Activated CD4-positive, alpha-beta T cell treated with anti-CD3 and anti-CD28 coated beads, Interleukin-2, Interleukin-4, amounts not matched to agents 100 ng/mL and 50 ng/mL, durations not matched to agents 16 hours and 8 hours (primary cell): Measurements from ENCODE around the gene NMNAT3.
A peak's percentile ranks its signal among the peaks of the same experiment; 100 is the strongest.
"Not testable (repeated sequence)": the region's sequence is repeated elsewhere in the genome, so short reads cannot be mapped to it uniquely, and the experiment has no call there.

ENCODE experiments used
- DNase-seq: peaks from one replicate; pipeline ENCODE4 v3.0.0-alpha.2; 2020; ENCODE audit warnings: low spot score

NMNAT3 gene

GRCh38 chr3:139636511-139636910 lies 41.3 kb downstream of the NMNAT3 start:
- DNase-seq, result no peak

GRCh38 chr3:139634111-139634635 lies 43.6 kb downstream of the NMNAT3 start:
- DNase-seq, result no peak

- no peak for DNase-seq
These were observed 44.3 kb downstream of the NMNAT3 start for GRCh38 chr3:139633511-139633910.

DNA sequence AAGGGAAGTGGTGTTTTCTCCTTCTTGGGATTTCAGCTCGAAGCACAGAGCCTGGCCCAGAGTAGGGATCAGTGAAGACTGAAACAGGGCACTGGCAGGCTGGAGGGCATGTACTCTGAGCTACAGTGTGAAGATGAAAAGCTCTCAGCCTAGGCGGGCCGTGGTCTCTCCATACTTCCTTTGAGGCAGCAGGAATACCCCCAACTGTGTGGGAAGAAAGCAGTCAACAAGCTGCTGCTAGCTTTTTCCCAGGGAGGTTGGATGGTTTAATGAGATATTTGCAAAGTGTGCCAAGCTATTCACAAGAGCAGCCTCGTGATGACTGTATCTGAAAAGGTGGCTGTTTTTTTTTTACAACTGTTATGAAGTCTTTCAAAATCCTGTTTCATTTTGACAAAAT lies 47.2 kb downstream of the NMNAT3 start:
- no peak for DNase-seq

DNA sequence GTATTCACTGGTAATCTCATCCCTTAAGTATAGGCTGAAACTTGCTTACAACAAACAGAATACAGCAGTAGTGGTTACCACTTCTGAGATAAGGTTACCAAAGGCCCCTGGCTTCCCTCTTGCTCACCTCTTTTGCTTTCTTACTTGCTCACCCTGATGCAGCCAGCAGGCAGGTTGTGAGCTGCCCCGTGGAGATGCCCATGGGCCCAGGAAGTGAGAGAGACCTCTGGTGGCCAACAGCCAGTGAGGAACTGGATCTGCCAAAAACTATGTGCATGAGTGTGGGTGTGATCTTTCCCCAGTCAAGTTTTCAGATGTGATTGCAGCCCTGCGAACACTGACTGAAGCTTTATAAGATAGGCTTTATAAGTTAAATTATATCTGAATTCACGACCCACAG lies 48.7 kb downstream of the NMNAT3 start:
- peak; percentile 40 for DNase-seq

DNA sequence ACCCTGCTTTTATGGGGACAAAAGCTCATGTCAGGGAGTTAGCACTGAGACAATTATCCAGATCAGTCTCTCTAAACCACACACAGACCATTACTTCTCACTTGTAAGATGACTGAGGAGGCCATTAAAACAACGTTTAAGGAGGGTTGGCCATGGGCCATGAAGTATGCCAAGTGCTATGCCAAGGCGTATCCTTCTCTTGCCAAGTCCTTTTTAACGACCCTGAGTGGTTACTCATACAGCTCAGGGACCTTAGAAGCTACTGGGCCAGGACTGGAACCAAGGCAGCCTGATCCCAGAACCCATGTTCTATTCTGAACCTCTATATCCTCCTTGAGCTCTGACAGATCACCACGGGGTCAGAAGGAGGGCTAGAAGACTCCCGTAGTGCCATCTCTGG lies 50.0 kb downstream of the NMNAT3 start:
- DNase-seq, result no peak

DNA sequence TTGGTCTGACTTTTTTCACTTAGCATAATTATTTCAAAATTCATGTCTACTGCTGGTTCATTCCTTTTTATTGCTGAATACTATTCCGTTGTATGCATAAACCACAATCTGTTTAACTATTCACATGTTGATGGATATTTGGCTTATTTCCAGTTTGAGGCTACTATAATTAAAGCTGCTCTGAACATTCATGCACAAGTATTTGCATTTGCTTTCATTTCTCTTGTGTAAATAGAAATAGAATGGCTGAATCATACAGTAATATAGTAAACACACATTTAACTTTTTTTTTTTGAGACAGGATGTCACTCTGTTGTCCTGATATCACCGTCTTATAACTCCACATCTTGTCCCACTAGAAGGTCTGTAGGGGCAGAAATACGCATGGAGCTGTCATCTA lies 57.3 kb downstream of the NMNAT3 start:
- no peak for DNase-seq

DNA sequence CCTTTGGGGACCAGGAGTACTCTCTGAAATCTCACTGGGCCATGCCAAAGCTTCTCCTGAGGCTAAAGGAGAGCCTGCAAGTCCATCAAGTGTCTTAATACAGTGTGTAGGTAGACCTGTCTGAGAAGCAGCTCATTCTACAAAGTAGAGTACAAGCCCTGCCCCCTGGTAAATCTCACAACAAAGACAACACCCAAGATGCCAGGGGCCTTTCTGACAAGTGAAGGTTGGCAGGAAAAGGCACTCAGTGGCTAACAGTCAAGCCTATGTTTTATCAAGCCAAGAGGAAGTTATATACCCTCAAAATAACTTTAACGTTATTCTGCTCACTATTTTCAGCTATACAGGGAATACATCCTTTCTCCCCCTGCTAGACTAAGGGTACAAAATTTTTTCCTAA lies 58.3 kb downstream of the NMNAT3 start:
- DNase-seq, result no peak

DNA sequence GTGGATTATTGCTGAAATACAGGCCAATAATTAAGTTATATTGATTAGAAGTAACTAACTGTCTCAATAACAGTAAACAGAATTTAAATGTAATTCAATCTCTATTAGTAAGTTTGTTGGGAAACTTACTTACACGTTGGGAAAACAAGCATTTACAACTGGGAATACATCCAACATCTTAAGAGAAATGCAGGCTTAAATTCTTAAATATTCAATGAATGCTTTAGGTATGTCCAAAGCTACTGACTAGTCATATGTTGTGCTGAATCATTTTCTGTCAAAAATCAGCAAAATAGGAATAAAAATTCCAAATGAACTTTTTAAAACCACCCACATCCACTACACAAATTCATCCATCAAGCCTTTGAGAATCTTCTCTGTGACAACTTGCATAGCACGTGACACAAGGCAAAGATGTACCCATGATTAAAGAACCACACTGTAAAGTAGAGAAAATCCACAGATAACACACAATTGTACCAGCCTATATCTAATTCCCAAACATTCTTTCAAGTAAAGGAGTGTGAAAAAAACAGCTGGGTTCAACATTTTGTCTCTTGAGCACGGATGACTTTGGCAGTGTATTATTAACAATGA lies 60.0 kb downstream of the NMNAT3 start:
- DNase-seq, result no peak

GRCh38 chr3:139611528-139611927 lies 66.2 kb downstream of the NMNAT3 start:
- DNase-seq, result no peak

DNA sequence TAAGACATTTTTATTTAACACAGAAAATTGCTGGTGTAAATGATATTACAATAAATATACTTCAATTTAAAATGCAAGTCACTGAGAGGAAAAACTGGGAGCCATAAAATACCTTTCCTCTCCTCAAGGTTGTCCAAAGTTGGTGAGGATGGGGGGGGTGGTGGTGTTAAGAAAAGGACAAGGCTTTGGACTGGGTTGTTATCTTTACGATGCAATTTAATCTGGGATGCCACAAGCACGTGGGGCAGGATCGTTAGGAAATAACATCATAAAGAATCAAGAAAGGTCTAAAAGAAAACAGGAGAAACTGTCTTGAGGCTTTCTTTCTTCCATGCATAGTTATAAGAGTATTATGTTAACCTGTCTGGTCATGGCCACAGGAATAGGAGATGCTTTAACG lies 66.9 kb downstream of the NMNAT3 start:
- DNase-seq, result no peak

DNA sequence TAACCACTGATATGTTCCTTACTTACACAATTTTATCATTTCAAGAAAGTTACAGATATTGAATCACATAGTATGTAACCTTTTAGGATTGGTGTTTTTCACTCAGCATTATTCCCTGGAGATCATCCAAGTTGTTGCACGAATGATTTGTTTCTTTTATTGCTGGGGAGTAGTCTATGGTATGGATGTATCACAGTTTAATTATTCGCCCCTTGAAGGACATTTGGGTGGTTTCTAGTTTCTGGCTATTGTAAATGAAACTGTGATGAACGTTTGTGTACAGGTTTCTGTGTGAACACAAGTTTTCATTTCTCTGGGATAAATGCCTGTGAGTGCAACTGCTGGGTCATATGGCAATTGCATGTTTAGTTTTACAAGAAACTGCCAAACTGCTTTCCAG lies 68.8 kb downstream of the NMNAT3 start:
- no peak for DNase-seq

GRCh38 chr3:139608108-139608380 lies 69.7 kb downstream of the NMNAT3 start:
- DNase-seq, result no peak

GRCh38 chr3:139607257-139608107 lies 70.3 kb downstream of the NMNAT3 start:
- DNase-seq, result no peak

DNA sequence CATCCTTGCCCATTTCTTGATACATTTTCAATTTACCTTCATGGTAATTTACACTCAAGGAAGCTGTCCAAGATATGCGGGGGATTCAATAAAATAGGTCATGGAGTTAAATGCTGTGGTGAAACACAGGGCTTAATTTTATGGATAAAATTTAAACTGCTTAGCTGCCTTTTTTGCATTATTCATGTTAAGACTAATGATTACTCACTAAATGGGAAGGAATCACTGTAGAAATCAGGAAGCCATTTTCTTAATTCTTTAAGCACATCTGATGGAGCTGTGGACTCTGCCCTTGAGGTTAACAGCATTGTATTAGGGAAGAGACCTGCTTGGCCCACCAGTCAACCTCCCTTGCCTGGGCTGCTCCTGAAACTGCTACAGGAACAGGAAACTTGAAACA lies 75.8 kb downstream of the NMNAT3 start:
- DNase-seq, result no peak

- DNase-seq, result no peak
These were observed 76.4 kb downstream of the NMNAT3 start for GRCh38 chr3:139601191-139601961.

GRCh38 chr3:139597947-139598346 lies 79.8 kb downstream of the NMNAT3 start:
- no peak for DNase-seq

DNA sequence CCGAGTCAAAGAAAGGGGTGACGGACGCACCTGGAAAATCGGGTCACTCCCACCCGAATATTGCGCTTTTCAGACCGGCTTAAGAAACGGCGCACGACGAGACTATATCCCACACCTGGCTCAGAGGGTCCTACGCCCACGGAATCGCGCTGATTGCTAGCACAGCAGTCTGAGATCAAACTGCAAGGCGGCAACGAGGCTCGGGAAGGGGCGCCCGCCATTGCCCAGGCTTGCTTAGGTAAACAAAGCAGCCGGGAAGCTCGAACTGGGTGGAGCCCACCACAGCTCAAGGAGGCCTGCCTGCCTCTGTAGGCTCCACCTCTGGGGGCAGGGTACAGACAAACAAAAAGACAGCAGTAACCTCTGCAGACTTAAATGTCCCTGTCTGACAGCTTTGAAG lies 86.6 kb downstream of the NMNAT3 start:
- not testable (repeated sequence) for DNase-seq

DNA sequence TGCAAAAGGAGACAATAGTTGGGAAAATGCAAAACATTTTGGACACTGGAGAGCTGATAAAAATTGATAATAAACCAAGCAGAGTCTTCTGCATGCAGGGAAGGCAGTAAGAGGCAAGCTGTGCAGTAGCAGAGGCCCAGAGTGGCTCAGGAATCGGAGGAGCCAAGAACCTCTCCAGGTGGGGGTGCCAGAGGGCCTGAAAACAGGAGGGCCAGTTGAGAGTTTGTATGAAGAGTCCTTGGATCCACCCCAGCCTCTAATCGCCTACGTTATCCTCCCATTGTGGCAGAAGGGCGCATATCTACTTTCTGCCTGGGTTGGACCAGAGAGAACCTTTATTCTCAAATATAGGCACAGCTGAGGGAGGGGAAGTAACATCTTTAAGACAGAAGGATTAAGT lies 89.3 kb downstream of the NMNAT3 start:
- DNase-seq, result no peak

GRCh38 chr3:139587797-139588196 lies 90.0 kb downstream of the NMNAT3 start:
- no peak for DNase-seq

DNA sequence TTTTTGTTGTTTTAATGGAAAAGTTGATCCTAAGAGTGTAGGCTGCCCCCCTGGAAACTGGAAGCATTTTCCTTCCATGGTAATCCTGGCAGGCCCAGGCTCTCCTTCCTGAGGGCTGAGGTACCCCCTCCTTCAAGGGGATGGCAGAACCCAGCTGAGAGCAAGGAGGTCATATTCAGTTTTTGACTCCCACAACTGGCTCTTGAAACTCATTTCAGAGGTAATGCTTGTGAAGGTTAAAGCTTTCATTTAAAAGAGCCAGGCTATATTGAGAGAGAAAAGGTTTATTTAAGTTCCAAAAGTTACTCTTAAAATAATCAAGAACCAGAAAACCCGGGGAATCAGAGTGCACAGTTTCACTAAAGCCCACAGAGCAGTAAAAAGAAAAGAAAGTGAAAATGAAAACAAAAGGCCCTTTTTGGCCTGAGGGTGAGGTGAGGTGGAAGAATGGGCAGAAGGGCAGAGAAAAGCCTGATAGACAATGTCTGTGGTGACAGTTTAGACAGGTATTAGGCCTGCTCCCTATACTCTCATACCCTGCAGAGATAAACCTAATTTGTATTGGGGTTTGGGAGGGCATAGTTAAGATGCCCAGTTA lies 91.3 kb downstream of the NMNAT3 start:
- DNase-seq, result no peak

DNA sequence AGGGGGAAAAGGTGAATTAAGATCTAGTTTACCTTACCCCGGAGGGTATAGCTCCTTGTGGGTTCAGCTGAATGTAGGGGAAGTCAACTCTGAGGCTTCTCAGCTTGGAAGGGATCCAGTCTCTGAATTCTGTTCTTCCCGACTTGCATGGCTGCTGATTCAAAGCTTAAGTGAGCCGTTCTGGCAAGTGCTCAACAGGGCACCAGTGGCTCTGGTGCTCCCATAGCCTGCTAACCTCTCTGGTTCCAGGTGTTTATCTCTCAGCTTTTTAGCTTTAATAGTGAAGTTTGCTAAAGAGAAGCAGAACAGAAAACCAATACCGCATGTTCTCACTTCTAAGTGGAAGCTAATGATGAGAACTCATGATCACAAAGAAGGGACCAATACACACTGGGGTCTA lies 92.0 kb downstream of the NMNAT3 start:
- DNase-seq, result no peak

DNA sequence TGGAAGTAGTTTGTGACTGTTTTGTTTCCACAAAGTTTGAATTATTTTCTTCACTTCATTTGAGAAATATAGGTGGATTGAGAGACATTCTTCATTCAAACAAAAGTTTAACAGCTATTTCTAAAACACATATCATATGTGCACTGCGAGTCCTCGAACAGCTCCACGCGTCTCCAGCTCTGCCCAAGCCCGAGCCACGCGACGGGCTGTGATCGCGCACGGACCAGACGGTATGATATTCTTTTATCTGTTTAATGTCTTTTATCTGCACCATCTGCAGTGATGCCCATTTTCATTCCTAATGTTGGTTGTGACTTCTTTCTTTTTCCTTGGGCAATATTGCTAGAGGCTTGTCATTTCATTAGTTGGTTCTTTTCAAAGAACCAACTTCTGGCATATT lies 94.1 kb downstream of the NMNAT3 start:
- not testable (repeated sequence) for DNase-seq
